Aorta (tissue), 5 donors: ENCODE results near the gene MYO3B. TPM values are rescaled to one million over a fixed set of nuclear protein-coding genes. Genes with fewer than 3 reads are reported as not detected.
"Not testable (repeated sequence)": the region's sequence is repeated elsewhere in the genome, so short reads cannot be mapped to it uniquely, and the experiment has no call there.

Source experiments
- ATAC-seq: fragments of 200-7000 bp; cut with Tn5 transposase; one replicate; pipeline ENCODE4 v1.9.1; 2022; ENCODE audit warnings: moderate library complexity; ENCODE audit not compliant: low FRiP score
- DNase-seq, 2 donors: peaks; one replicate each; pipeline ENCODE4 v3.0.0-alpha.2; 2020
- H3K27ac ChIP-seq, 2 donors: one replicate each; pipeline ENCODE4 v1.5.1; 2013; ENCODE audit warnings: low read length in 2 of 2, mild to moderate bottlenecking in 2 of 2, moderate library complexity in 2 of 2, control low read depth in 1 of 2, inconsistent platforms in 1 of 2, low read depth in 1 of 2
- H3K27me3 ChIP-seq, 2 donors: one replicate each; pipeline ENCODE4 v1.6.1; 2013; ENCODE audit warnings: control low read depth in 1 of 2, low read length in 1 of 2, mild to moderate bottlenecking in 1 of 2, moderate library complexity in 1 of 2; ENCODE audit not compliant: insufficient read depth in 2 of 2, control insufficient read depth in 1 of 2
- H3K36me3 ChIP-seq, 2 donors: one replicate each; pipeline ENCODE4 v1.6.1; 2013; ENCODE audit warnings: control low read depth in 1 of 2, low read length in 1 of 2, mild to moderate bottlenecking in 1 of 2; ENCODE audit not compliant: insufficient read depth in 2 of 2, control insufficient read depth in 1 of 2
- H3K4me1 ChIP-seq, 2 donors: one replicate each; pipeline ENCODE4 v1.6.1; 2013; ENCODE audit warnings: low read length in 2 of 2, control low read depth in 1 of 2, mild to moderate bottlenecking in 1 of 2, moderate library complexity in 1 of 2; ENCODE audit not compliant: insufficient read depth in 2 of 2, control insufficient read depth in 1 of 2
- H3K4me3 ChIP-seq, 2 donors: one replicate each; pipeline ENCODE4 v1.5.1; 2013; ENCODE audit warnings: low read length in 2 of 2, control low read depth in 1 of 2, mild to moderate bottlenecking in 1 of 2
- H3K9me3 ChIP-seq: one replicate; pipeline ENCODE4 v1.6.1; 2013; ENCODE audit warnings: mild to moderate bottlenecking, low read length; ENCODE audit not compliant: control insufficient read depth
- WGBS, 2 donors: extraction: QIAGEN DNeasy Blood & Tissue Kit; methylation state at CpG; one replicate each; pipeline ENCODE4 v1.1.7; 2013; 5-methylcytosine and 5-hydroxymethylcytosine counted together
- intact Hi-C, 2 donors: fragments of 100-400 bp; cut with DNase I; formaldehyde crosslinking; loops; one replicate each; pipeline versions ENCODE4 v1.14.2 to v1.15.0; 2022
- polyA plus RNA-seq, 2 donors: library from polyadenylated mRNA; stranded (reverse); fragments of 200-250 nt; gene quantifications; one replicate each; pipeline ENCODE4 v1.2.3, GENCODE V29; 2013
- total RNA-seq, 2 donors: library from RNA; stranded (reverse); fragmentation: NEBNext Ultra II Directional; extraction: Animal tissue kit (Norgen Biotek cat#: 25700); gene quantifications; one replicate each; pipeline ENCODE4 v1.2.1, GENCODE V29; 2021
- donor health status: healthy with polysubstance abuse.
- donor health status: Bipolar disorder and iron deficiency.
- donor health status: DM: no; HTN: no; CAD: no.
- donor health status: DM: no; HTN: no; CAD: no.
- donor health status: DM: yes; HTN: yes; CAD: no.

The MYO3B gene
- total and polyA plus RNA-seq, 4 donors: 0.05 to 0.32 TPM; not detected in 2

- Histone ChIP-seq H3K4me3 (no peak overlapping the region), H3K4me1 (no peaks in the 10 kb centered on the region), H3K36me3 (no peaks in the 10 kb centered on the region), H3K9me3 (no peaks in the 10 kb centered on the region), H3K27me3 (no peaks in the 10 kb centered on the region), H3K27ac (no peak overlapping the region)
- intact Hi-C loops: no loop called here
- ATAC-seq (no peak), DNase-seq (no peak)
- WGBS, 2 donors: 71 to 73% methylated on average over 8 of the region's 8 CpGs
These were observed 164.0 kb downstream of the MYO3B start for GRCh38 chr2:170341684-170342623.

GRCh38 chr2:170344663-170345346, 166.9 kb downstream of the MYO3B start:
- no peaks in the 10 kb centered on the region for H3K36me3 ChIP-seq
- DNase-seq: no peak
- H3K9me3 ChIP-seq: no peaks in the 10 kb centered on the region
- H3K27ac ChIP-seq: no peak overlapping the region
- no peaks in the 10 kb centered on the region for H3K27me3 ChIP-seq
- no peak overlapping the region for H3K4me3 ChIP-seq
- H3K4me1 ChIP-seq: no peaks in the 10 kb centered on the region
- WGBS, 2 donors: 86 to 89% methylated on average over 3 of the region's 3 CpGs
- no peak for ATAC-seq
- intact Hi-C loops: no loop called here

GRCh38 chr2:170345607-170346006, 167.7 kb downstream of the MYO3B start:
- H3K36me3 ChIP-seq: no peaks in the 10 kb centered on the region
- intact Hi-C loops: no loop called here
- ATAC-seq: no peak
- no peaks in the 10 kb centered on the region for H3K9me3 ChIP-seq
- no peaks in the 10 kb centered on the region for H3K27me3 ChIP-seq
- H3K4me3 ChIP-seq: no peak overlapping the region
- WGBS, 2 donors: 81 to 88% methylated on average over 2 of the region's 2 CpGs
- no peak for DNase-seq
- H3K27ac ChIP-seq: no peak overlapping the region
- no peaks in the 10 kb centered on the region for H3K4me1 ChIP-seq

- H3K36me3 ChIP-seq, H3K4me3 ChIP-seq, DNase-seq, intact Hi-C loops, H3K27me3 ChIP-seq, H3K27ac ChIP-seq, H3K9me3 ChIP-seq, H3K4me1 ChIP-seq, ATAC-seq: not testable (repeated sequence)
- WGBS, 2 donors: 59 to 71% methylated on average over 5 of the region's 5 CpGs
These were observed 171.3 kb downstream of the MYO3B start for GRCh38 chr2:170349269-170349668.

- Histone ChIP-seq H3K4me1 (no peaks in the 10 kb centered on the region), H3K9me3 (no peaks in the 10 kb centered on the region), H3K4me3 (no peak overlapping the region), H3K27me3 (peaks cover 0 to 2% of the 10 kb centered on the region in 2 donors), H3K27ac (no peak overlapping the region), H3K36me3 (no peaks in the 10 kb centered on the region)
- ATAC-seq (no peak), DNase-seq (no peak)
- intact Hi-C loops: no loop called here
- 65 to 76% methylated on average over 4 of the region's 4 CpGs for WGBS, 2 donors
These were observed 173.2 kb downstream of the MYO3B start for GRCh38 chr2:170350929-170351826.

- Histone ChIP-seq H3K4me3 (no peak overlapping the region), H3K9me3 (no peaks in the 10 kb centered on the region), H3K36me3 (no peaks in the 10 kb centered on the region), H3K27ac (no peak overlapping the region), H3K4me1 (no peaks in the 10 kb centered on the region), H3K27me3 (peaks cover 0 to 2% of the 10 kb centered on the region in 2 donors)
- no peak for DNase-seq
- intact Hi-C loops: no loop called here
- no peak for ATAC-seq
- WGBS, 2 donors: 74 to 79% methylated on average over 2 of the region's 2 CpGs
These were observed 175.8 kb downstream of the MYO3B start for GRCh38 chr2:170353723-170354122.

- DNase-seq (no peak), ATAC-seq (no peak)
- WGBS, 2 donors: 40 to 56% methylated on average over 2 of the region's 2 CpGs
- no peak overlapping the region for H3K27ac ChIP-seq
- H3K4me3 ChIP-seq: no peak overlapping the region
- no peaks in the 10 kb centered on the region for H3K36me3 ChIP-seq
- H3K27me3 ChIP-seq: peaks cover 0 to 2% of the 10 kb centered on the region in 2 donors
- H3K4me1 ChIP-seq: no peaks in the 10 kb centered on the region
- no peaks in the 10 kb centered on the region for H3K9me3 ChIP-seq
- intact Hi-C loops: no loop called here
These were observed 176.4 kb downstream of the MYO3B start for GRCh38 chr2:170354388-170354787.
